ENCODE measurements around the gene ADAM19. TPM values are rescaled to one million over a fixed set of nuclear protein-coding genes. Genes with fewer than 3 reads are reported as not detected.

ADAM19 gene
- total and polyA plus RNA-seq, 2 donors from 2014 or later, result 0.88 to 9.2 TPM

GRCh38 chr5:157463081-157463480, 112.5 kb downstream of the ADAM19 start:
- peaks cover 4% of the 10 kb centered on the region for H3K27me3 ChIP-seq (ENCODE audit: control insufficient read depth, insufficient read depth, low read length)
- peaks cover 0 to 3% (median 0%) of the 10 kb centered on the region in 3 donors for H3K4me1 ChIP-seq (ENCODE audit: control insufficient read depth in 2 of 3, insufficient read depth in 2 of 3, low read depth in 1 of 3, low read length in 3 of 3)
- DNase-seq (peak in 1 of 5 donors; percentile 7), FAIRE-seq (no peak)
- intact Hi-C loops (cut with DNase I), result no loop called here
- no peak overlapping the region for H3K27ac ChIP-seq (ENCODE audit: low read depth in 2 of 2, low read length in 2 of 2)
- H3K36me3 ChIP-seq (ENCODE audit: control insufficient read depth in 2 of 3, insufficient read depth in 3 of 3, low read length in 3 of 3), result no peaks in the 10 kb centered on the region
- TF ChIP-seq CTCF (IDR thresholded peaks at IDR 0.05; ENCODE audit: borderline replicate concordance, extremely low read depth, insufficient read depth), result no peak
- H3K9me3 ChIP-seq (ENCODE audit: control insufficient read depth in 2 of 3, insufficient read depth in 1 of 3, low read length in 3 of 3), result no peaks in the 10 kb centered on the region
- no peak overlapping the region for H3K9ac ChIP-seq (ENCODE audit: low read length in 3 of 3)
- no peak overlapping the region for H3K4me3 ChIP-seq (ENCODE audit: low read length in 3 of 3)

- no peak for TF ChIP-seq CTCF (IDR thresholded peaks at IDR 0.05; ENCODE audit: borderline replicate concordance, extremely low read depth, insufficient read depth)
- FAIRE-seq (no peak), DNase-seq (peak in 1 of 5 donors; percentile 15)
- H3K4me3 ChIP-seq (ENCODE audit: low read length in 3 of 3), result no peak overlapping the region
- intact Hi-C loops (cut with DNase I), result no loop called here
- peaks cover 0 to 3% (median 0%) of the 10 kb centered on the region in 3 donors for H3K4me1 ChIP-seq (ENCODE audit: control insufficient read depth in 2 of 3, insufficient read depth in 2 of 3, low read depth in 1 of 3, low read length in 3 of 3)
- H3K9ac ChIP-seq (ENCODE audit: low read length in 3 of 3), result no peak overlapping the region
- no peaks in the 10 kb centered on the region for H3K9me3 ChIP-seq (ENCODE audit: control insufficient read depth in 2 of 3, insufficient read depth in 1 of 3, low read length in 3 of 3)
- no peak overlapping the region for H3K27ac ChIP-seq (ENCODE audit: low read depth in 2 of 2, low read length in 2 of 2)
- H3K27me3 ChIP-seq (ENCODE audit: control insufficient read depth, insufficient read depth, low read length), result peaks cover 4% of the 10 kb centered on the region
- H3K36me3 ChIP-seq (ENCODE audit: control insufficient read depth in 2 of 3, insufficient read depth in 3 of 3, low read length in 3 of 3), result no peaks in the 10 kb centered on the region
Observed at GRCh38 chr5:157460921-157461792, 114.4 kb downstream of the ADAM19 start.

- intact Hi-C loops (cut with DNase I), result no loop called here
- TF ChIP-seq CTCF (IDR thresholded peaks at IDR 0.05; ENCODE audit: borderline replicate concordance, extremely low read depth, insufficient read depth), result no peak
- Histone ChIP-seq H3K4me3 (ENCODE audit: low read length in 3 of 3) (peak within 1 kb of the TSS in 1 of 3 donors; percentile 24), H3K9me3 (ENCODE audit: control insufficient read depth in 2 of 3, insufficient read depth in 1 of 3, low read length in 3 of 3) (no peaks in the 10 kb centered on the region), H3K27me3 (ENCODE audit: control insufficient read depth, insufficient read depth, low read length) (peaks cover 4% of the 10 kb centered on the region), H3K9ac (ENCODE audit: low read length in 3 of 3) (no peak within 1 kb of the TSS), H3K27ac (ENCODE audit: low read depth in 2 of 2, low read length in 2 of 2) (no peak within 1 kb of the TSS), H3K4me1 (ENCODE audit: control insufficient read depth in 2 of 3, insufficient read depth in 2 of 3, low read depth in 1 of 3, low read length in 3 of 3) (peaks cover 0 to 3% (median 0%) of the 10 kb centered on the region in 3 donors), H3K36me3 (ENCODE audit: control insufficient read depth in 2 of 3, insufficient read depth in 3 of 3, low read length in 3 of 3) (no peaks in the 10 kb centered on the region)
- FAIRE-seq (no peak), DNase-seq (peak; percentile 21 to 79 (median 46))
Observed at GRCh38 chr5:157459715-157460599, 115.6 kb downstream of the ADAM19 start, which contains the start of gene NIPAL4. Gene NIPAL4, plus strand, starts transcription at chr5:157460213. Its CDS starts 108 bp downstream, at chr5:157460321.
